K562 (cell line): ENCODE results near the gene A1BG. TPM values are rescaled to one million over a fixed set of nuclear protein-coding genes. Genes with fewer than 3 reads are reported as not detected.

Experiments used
- ATAC-seq: fragments of 200-7000 bp; cut with Tn5 transposase; 3 replicates; pipeline ENCODE4 v1.9.1; 2020; ENCODE audit warnings: moderate library complexity
- BruUV-seq: library from RNA; stranded (reverse); fragments of 400-500 nt; replicated peaks from 2 replicates; lab custom pipeline; 2021; lab: Mats Ljungman, UMichigan
- CTCF ChIA-PET: fragments of 300-600 bp; formaldehyde crosslinking; extraction: SDS; loops from one replicate; lab custom pipeline; 2021; ENCODE audit warnings: low intra/inter-chr PET ratio; lab: Yijun Ruan, JAX
- POLR2A ChIA-PET: fragments of 300-600, 350-650 bp; sonication (Branson Sonifier 250); formaldehyde crosslinking; extraction: SDS; loops from one replicate; lab custom pipeline; 2021; ENCODE audit warnings: antibody characterized with exemption, inconsistent platforms; lab: Yijun Ruan, JAX
- DNase-seq, 4 experiments: peaks; one replicate each; pipeline versions ENCODE4 v3.0.0 to v3.0.0-alpha.2; 2011 to 2018; ENCODE audit warnings: low spot score in 3 of 4, mixed read lengths in 3 of 4; ENCODE audit errors: extremely low read depth in 1 of 4
- FAIRE-seq: peaks from 2 replicates; lab custom pipeline; 2011; peaks lifted over from hg19 to GRCh38; lab: Jason Lieb, UNC
- H2AFZ ChIP-seq: 2 replicates; pipeline ENCODE4 v1.6.0; 2011; ENCODE audit warnings: low read depth, low read length, control low read depth, inconsistent platforms
- H3K27ac ChIP-seq: fragments of 200-600 bp; 3 replicates; pipeline ENCODE4 v1.8.0; 2011; ENCODE audit warnings: low read depth, mild to moderate bottlenecking, control low read depth, inconsistent platforms, low read length, moderate library complexity, mixed read lengths; ENCODE audit errors: extremely low read depth
- H3K27me3 ChIP-seq, 2 experiments: fragments of 300-600 bp in 1 of 2; 2 replicates in 1 of 2; 3 replicates in 1 of 2; pipeline versions ENCODE4 v1.6.0 to v1.8.0; 2011; ENCODE audit warnings: inconsistent platforms in 2 of 2, low read length in 2 of 2, mild to moderate bottlenecking in 1 of 2, mixed read lengths in 1 of 2, moderate library complexity in 1 of 2; ENCODE audit not compliant: control insufficient read depth in 2 of 2, insufficient read depth in 2 of 2
- H3K36me3 ChIP-seq: fragments of 300-600 bp; 3 replicates; pipeline ENCODE4 v1.8.0; 2011; ENCODE audit warnings: mild to moderate bottlenecking, low read length, inconsistent platforms; ENCODE audit not compliant: control insufficient read depth, insufficient read depth
- H3K4me1 ChIP-seq, 2 experiments: fragments of 200-600 bp in 1 of 2; replicated peaks in 1 of 2; 2 replicates in 1 of 2; 3 replicates in 1 of 2; pipeline versions ENCODE4 v1.5.1 to v1.8.0; 2011; ENCODE audit warnings: inconsistent platforms in 2 of 2, low read length in 2 of 2, mild to moderate bottlenecking in 1 of 2, mixed read lengths in 1 of 2, moderate library complexity in 1 of 2; ENCODE audit not compliant: control insufficient read depth in 2 of 2, insufficient read depth in 2 of 2
- H3K4me2 ChIP-seq: 2 replicates; pipeline ENCODE4 v1.6.1; 2011; ENCODE audit warnings: low read length, control low read depth, inconsistent platforms, mixed read lengths; ENCODE audit not compliant: insufficient read depth
- H3K4me3 ChIP-seq: fragments of 200-600 bp; sonication (generic), shearing (Covaris generic); 2 replicates; pipeline ENCODE4 v1.5.1; 2016; ENCODE audit warnings: control low read depth, inconsistent platforms
- H3K79me2 ChIP-seq: fragments of 200-600 bp; 3 replicates; pipeline ENCODE4 v1.8.0; 2011; ENCODE audit warnings: low read length, inconsistent platforms; ENCODE audit not compliant: control insufficient read depth, insufficient read depth
- H3K9ac ChIP-seq, 2 experiments: 2 replicates each; pipeline versions ENCODE4 v1.6.0 to v1.6.1; 2011; ENCODE audit warnings: low read depth in 2 of 2, low read length in 2 of 2, control low read depth in 1 of 2, inconsistent platforms in 1 of 2, mild to moderate bottlenecking in 1 of 2, mixed read lengths in 1 of 2; ENCODE audit not compliant: insufficient read depth in 1 of 2
- H3K9me1 ChIP-seq: one replicate; pipeline ENCODE4 v1.6.0; 2011; ENCODE audit warnings: inconsistent platforms, mild to moderate bottlenecking, low read length, moderate library complexity; ENCODE audit not compliant: control insufficient read depth, insufficient read depth
- H3K9me3 ChIP-seq: replicated peaks from 2 replicates; pipeline ENCODE4 v1.5.1; 2011; ENCODE audit warnings: low read depth, low read length, inconsistent platforms; ENCODE audit not compliant: control insufficient read depth, insufficient read depth
- H4K20me1 ChIP-seq: replicated peaks from 2 replicates; pipeline ENCODE4 v1.6.1; 2011; ENCODE audit warnings: low read length, inconsistent platforms, mixed read lengths; ENCODE audit not compliant: control insufficient read depth, insufficient read depth
- GATA2 ChIP-seq: sonication (generic); formaldehyde crosslinking; IDR thresholded peaks from 2 replicates; pipeline ENCODE4 v1.4.0; 2020; ENCODE audit warnings: mild to moderate bottlenecking, missing genetic modification reagents
- L3MBTL2 ChIP-seq: fragments of 450-650 bp; IDR thresholded peaks from 2 replicates; pipeline ENCODE4 v1.6.1; 2016; ENCODE audit warnings: mild to moderate bottlenecking, moderate library complexity
- NFRKB ChIP-seq: fragments of 450-650 bp; IDR thresholded peaks from 2 replicates; pipeline ENCODE4 v1.6.1; 2016; ENCODE audit warnings: low read depth
- POLR2G ChIP-seq: fragments of 200-400 bp; formaldehyde crosslinking; IDR thresholded peaks from 2 replicates; pipeline ENCODE4 v1.6.1; 2017; ENCODE audit warnings: low read depth, mild to moderate bottlenecking, antibody characterized with exemption, low read length, moderate library complexity
- ZFX ChIP-seq: sonication (generic); formaldehyde crosslinking; IDR thresholded peaks from 2 replicates; pipeline ENCODE4 v1.8.0; 2022; ENCODE audit warnings: mild to moderate bottlenecking, missing genetic modification reagents, moderate library complexity
- ZNF551 ChIP-seq: fragments of 250-450 bp; sonication (Bioruptor Pico); IDR thresholded peaks from 2 replicates; pipeline ENCODE4 v1.5.0; 2021; ENCODE audit warnings: mild to moderate bottlenecking, moderate library complexity
- ZNF57 ChIP-seq: fragments of 450-650 bp; formaldehyde crosslinking; IDR thresholded peaks from 2 replicates; pipeline ENCODE4 v1.4.0; 2020; ENCODE audit warnings: mild to moderate bottlenecking, moderate library complexity
- WGBS: fragments of 100-300 bp; shearing (Covaris generic); methylation state at CpG from one replicate; pipeline ENCODE4 v1.1.6; 2016; ENCODE audit warnings: low coverage, mixed read lengths; ENCODE audit not compliant: insufficient coverage; ENCODE audit errors: missing lambda C conversion rate; 5-methylcytosine and 5-hydroxymethylcytosine counted together
- in situ Hi-C: fragments of 300-500 bp; cut with MboI; formaldehyde crosslinking; loops from 4 replicates; pipeline ENCODE4 v1.15.0; 2018; ENCODE audit warnings: inconsistent platforms, mixed read lengths
- intact Hi-C: fragments of 100-400 bp; cut with micrococcal nuclease; formaldehyde crosslinking; loops from 2 replicates; pipeline ENCODE4 v1.14.2; 2022
- polyA plus RNA-seq, 8 experiments: library from polyadenylated mRNA; depleted of rRNA in 4 of 8; stranded (reverse) in 5 of 8; unstranded in 3 of 8; fragments of >200 nt; fragmentation: Nextera tagmentation in 2 of 8; fragmentation: Illumina TruSeq in 1 of 8; extraction: Ambion mirVana in 2 of 8; extraction: Trizol in 1 of 8; gene quantifications; 2 replicates each; pipeline versions ENCODE4 v1.2.1 to v1.2.3, GENCODE V29; 2011 to 2014; ENCODE audit warnings: inconsistent platforms in 1 of 8, missing spikeins in 1 of 8
- total RNA-seq, 7 experiments: library from RNA; depleted of rRNA in 6 of 7; stranded (reverse); fragments of >200 nt in 6 of 7; fragmentation: Illumina TruSeq in 2 of 7; extraction: Trizol in 2 of 7; gene quantifications; 2 replicates each; pipeline versions ENCODE4 v1.2.1 to v1.2.3, GENCODE V29; 2011 to 2021; ENCODE audit warnings: low replicate concordance in 1 of 7

Gene A1BG
- total and polyA plus RNA-seq, 9 of the 15 experiments (the other 6 are each of a cell fraction or from before 2014, with no cell fraction given) = 0.10 to 19.8 (median 2.6) TPM

GRCh38 chr19:58318297-58318696 lies 35.0 kb downstream of the A1BG start:
- no peak overlapping the region for H3K27ac ChIP-seq
- ChIA-PET POLR2A (interaction anchor here (2.8 to 3.9 kb wide), 3 partner anchors 9 to 13 kb away, joined by 9 to 27 read pairs (median 15); partner anchors contain the start of genes ERVK3-1 and ZSCAN22), CTCF (no interaction called here)
- no peaks in the 10 kb centered on the region for H3K27me3 ChIP-seq
- TF ChIP-seq ZNF57 (no peak), ZFX (CRISPR knock-in tag) (no peak), GATA2 (CRISPR knock-in tag) (no peak), L3MBTL2 (no peak), NFRKB (no peak), ZNF551 (CRISPR knock-in tag) (no peak), POLR2G (no peak)
- no peak for ATAC-seq
- intact Hi-C loops = no loop called here
- no peaks in the 10 kb centered on the region for H3K79me2 ChIP-seq
- FAIRE-seq = no peak
- no peaks in the 10 kb centered on the region for H4K20me1 ChIP-seq
- no peak overlapping the region for H3K4me2 ChIP-seq
- no peak overlapping the region for H2AFZ ChIP-seq
- H3K36me3 ChIP-seq = peaks cover 21% of the 10 kb centered on the region; the same call in 2 of the 3 replicates
- no peaks in the 10 kb centered on the region; a peak in 1 of 5 replicates for H3K4me1 ChIP-seq
- no peak overlapping the region for H3K4me3 ChIP-seq
- no peak overlapping the region for H3K9ac ChIP-seq
- WGBS = 23% methylated on average over 4 of the region's 4 CpGs
- DNase-seq = no peak
- H3K9me3 ChIP-seq = 0 out of 2 replicates have a peak, but pooled peaks cover 1% of the 10 kb centered on the region
- in situ Hi-C loops = no loop called here
- H3K9me1 ChIP-seq = no peaks in the 10 kb centered on the region
- no TSS peak for BruUV-seq
